ENCODE results near the gene CSMD2. TPM values are rescaled to one million over a fixed set of nuclear protein-coding genes. Genes with fewer than 3 reads are reported as not detected.

CSMD2 gene
- total RNA-seq, 5 donors from 2014 or later (not counting 1 experiment from before 2014, with no cell fraction given): 0.03 TPM; not detected in 4

- peaks cover 15 to 24% of the 10 kb centered on the region in 2 donors for H3K27me3 Mint-ChIP-seq
Measured at GRCh38 chr1:33872683-33873082, 292.3 kb downstream of the CSMD2 start.

GRCh38 chr1:33872275-33872674, 292.8 kb downstream of the CSMD2 start:
- Histone ChIP-seq H3K27me3 (replicated peaks in 1 of 2; ENCODE audit: control insufficient read depth in 2 of 2, extremely low read depth in 1 of 2, insufficient read depth in 2 of 2, low read length in 1 of 2) (no peaks in the 10 kb centered on the region), H3K9me3 (no peaks in the 10 kb centered on the region), H3K27ac (ENCODE audit: low read length) (no peak overlapping the region), H3K4me3 (ENCODE audit: control insufficient read depth in 1 of 2, extremely low read depth in 1 of 2, low read length in 1 of 2) (no peak overlapping the region), H3K36me3 (ENCODE audit: control insufficient read depth in 2 of 2, extremely low read depth in 1 of 2, insufficient read depth in 1 of 2, low read length in 1 of 2) (no peaks in the 10 kb centered on the region), H3K4me1 (ENCODE audit: control insufficient read depth in 1 of 2, extremely low read depth in 1 of 2, insufficient read depth in 2 of 2, low read length in 2 of 2) (no peaks in the 10 kb centered on the region)
- no peak for DNase-seq
- H3K4me3 Mint-ChIP-seq: no peak overlapping the region
- no peaks in the 10 kb centered on the region for H3K4me1 Mint-ChIP-seq
- no peak overlapping the region for H3K27ac Mint-ChIP-seq
- peaks cover 17 to 24% of the 10 kb centered on the region in 2 donors for H3K27me3 Mint-ChIP-seq
- CTCF ChIA-PET: no interaction called here
- H3K9me3 Mint-ChIP-seq: peaks cover 0 to 3% (median 0%) of the 10 kb centered on the region in 3 donors
- H3K36me3 Mint-ChIP-seq: no peaks in the 10 kb centered on the region
- ATAC-seq (replicated peaks in 1 of 4): no peak
- POLR2A ChIA-PET: no interaction called here

More at GRCh38 chr1:33872683-33873082, 292.3 kb downstream of the CSMD2 start:
- ChIA-PET CTCF (no interaction called here), POLR2A (no interaction called here)
- Histone ChIP-seq H3K9me3 (no peaks in the 10 kb centered on the region), H3K4me1 (ENCODE audit: control insufficient read depth in 1 of 2, extremely low read depth in 1 of 2, insufficient read depth in 2 of 2, low read length in 2 of 2) (no peaks in the 10 kb centered on the region), H3K27me3 (replicated peaks in 1 of 2; ENCODE audit: control insufficient read depth in 2 of 2, extremely low read depth in 1 of 2, insufficient read depth in 2 of 2, low read length in 1 of 2) (peaks cover 0 to under 1% of the 10 kb centered on the region in 2 experiments), H3K27ac (ENCODE audit: low read length) (no peak overlapping the region), H3K4me3 (ENCODE audit: control insufficient read depth in 1 of 2, extremely low read depth in 1 of 2, low read length in 1 of 2) (no peak overlapping the region), H3K36me3 (ENCODE audit: control insufficient read depth in 2 of 2, extremely low read depth in 1 of 2, insufficient read depth in 1 of 2, low read length in 1 of 2) (no peaks in the 10 kb centered on the region)
- ATAC-seq (replicated peaks in 1 of 4) (no peak), DNase-seq (no peak)
- WGBS (ENCODE audit: insufficient coverage): no CpG with 5 or more reads among the region's 2 CpGs
- Mint-ChIP-seq H3K9me3 (peaks cover 0 to 3% (median 0%) of the 10 kb centered on the region in 3 donors), H3K4me3 (no peak overlapping the region), H3K36me3 (no peaks in the 10 kb centered on the region), H3K27ac (no peak overlapping the region), H3K4me1 (no peaks in the 10 kb centered on the region)

GRCh38 chr1:33867684-33868083, 297.3 kb downstream of the CSMD2 start:
- DNase-seq: no peak
- no CpG with 5 or more reads among the region's 1 CpG for WGBS (ENCODE audit: insufficient coverage)
- H3K36me3 ChIP-seq (ENCODE audit: control insufficient read depth in 2 of 2, extremely low read depth in 1 of 2, insufficient read depth in 1 of 2, low read length in 1 of 2): no peaks in the 10 kb centered on the region
- no peak overlapping the region for H3K27ac ChIP-seq (ENCODE audit: low read length)
- no peak overlapping the region for H3K4me3 ChIP-seq (ENCODE audit: control insufficient read depth in 1 of 2, extremely low read depth in 1 of 2, low read length in 1 of 2)
- H3K4me1 ChIP-seq (ENCODE audit: control insufficient read depth in 1 of 2, extremely low read depth in 1 of 2, insufficient read depth in 2 of 2, low read length in 2 of 2): no peaks in the 10 kb centered on the region
- ChIA-PET CTCF (no interaction called here), POLR2A (no interaction called here)
- no peaks in the 10 kb centered on the region for H3K9me3 Mint-ChIP-seq
- no peak overlapping the region for H3K4me3 Mint-ChIP-seq
- peaks cover 22 to 23% of the 10 kb centered on the region in 2 donors for H3K27me3 Mint-ChIP-seq
- H3K9me3 ChIP-seq: no peaks in the 10 kb centered on the region
- no peak overlapping the region for H3K27ac Mint-ChIP-seq
- no peaks in the 10 kb centered on the region for H3K36me3 Mint-ChIP-seq
- H3K27me3 ChIP-seq (replicated peaks in 1 of 2; ENCODE audit: control insufficient read depth in 2 of 2, extremely low read depth in 1 of 2, insufficient read depth in 2 of 2, low read length in 1 of 2): peaks cover 0 to 4% of the 10 kb centered on the region in 2 experiments
- no peak for ATAC-seq (replicated peaks in 1 of 4)
- H3K4me1 Mint-ChIP-seq: no peaks in the 10 kb centered on the region

- CTCF ChIA-PET: no interaction called here
Measured at GRCh38 chr1:33866281-33866680, 298.7 kb downstream of the CSMD2 start.

GRCh38 chr1:33864460-33865389, 300.3 kb downstream of the CSMD2 start:
- H3K4me1 ChIP-seq (ENCODE audit: control insufficient read depth in 1 of 2, extremely low read depth in 1 of 2, insufficient read depth in 2 of 2, low read length in 2 of 2): no peaks in the 10 kb centered on the region
- CTCF ChIA-PET: no interaction called here
- H3K4me3 ChIP-seq (ENCODE audit: control insufficient read depth in 1 of 2, extremely low read depth in 1 of 2, low read length in 1 of 2): no peak overlapping the region
- Mint-ChIP-seq H3K4me1 (no peaks in the 10 kb centered on the region), H3K27ac (no peak overlapping the region), H3K9me3 (no peaks in the 10 kb centered on the region), H3K27me3 (peaks cover 22 to 33% of the 10 kb centered on the region in 2 donors), H3K36me3 (no peaks in the 10 kb centered on the region), H3K4me3 (no peak overlapping the region)
- DNase-seq (no peak), ATAC-seq (replicated peaks in 1 of 4) (no peak)
- POLR2A ChIA-PET: no interaction called here
- H3K27me3 ChIP-seq (replicated peaks in 1 of 2; ENCODE audit: control insufficient read depth in 2 of 2, extremely low read depth in 1 of 2, insufficient read depth in 2 of 2, low read length in 1 of 2): peaks cover 0 to 4% of the 10 kb centered on the region in 2 experiments
- no peaks in the 10 kb centered on the region for H3K9me3 ChIP-seq
- 62% methylated on average over 10 of the region's 14 CpGs for WGBS (ENCODE audit: insufficient coverage)
- no peaks in the 10 kb centered on the region for H3K36me3 ChIP-seq (ENCODE audit: control insufficient read depth in 2 of 2, extremely low read depth in 1 of 2, insufficient read depth in 1 of 2, low read length in 1 of 2)
- H3K27ac ChIP-seq (ENCODE audit: low read length): no peak overlapping the region

More at GRCh38 chr1:33866281-33866680, 298.7 kb downstream of the CSMD2 start:
- no peaks in the 10 kb centered on the region for H3K9me3 ChIP-seq
- ATAC-seq (replicated peaks in 1 of 4) (no peak), DNase-seq (no peak)
- Mint-ChIP-seq H3K4me3 (no peak overlapping the region), H3K9me3 (no peaks in the 10 kb centered on the region), H3K36me3 (no peaks in the 10 kb centered on the region), H3K4me1 (no peaks in the 10 kb centered on the region), H3K27ac (no peak overlapping the region), H3K27me3 (peaks cover 22 to 33% of the 10 kb centered on the region in 2 donors)
- no peaks in the 10 kb centered on the region for H3K4me1 ChIP-seq (ENCODE audit: control insufficient read depth in 1 of 2, extremely low read depth in 1 of 2, insufficient read depth in 2 of 2, low read length in 2 of 2)
- H3K27me3 ChIP-seq (replicated peaks in 1 of 2; ENCODE audit: control insufficient read depth in 2 of 2, extremely low read depth in 1 of 2, insufficient read depth in 2 of 2, low read length in 1 of 2): peaks cover 0 to 4% of the 10 kb centered on the region in 2 experiments
- whole genome bisulfite sequencing (ENCODE audit: insufficient coverage): 86% methylated on average over 4 of the region's 6 CpGs
- no peaks in the 10 kb centered on the region for H3K36me3 ChIP-seq (ENCODE audit: control insufficient read depth in 2 of 2, extremely low read depth in 1 of 2, insufficient read depth in 1 of 2, low read length in 1 of 2)
- no peak overlapping the region for H3K27ac ChIP-seq (ENCODE audit: low read length)
- POLR2A ChIA-PET: no interaction called here
- H3K4me3 ChIP-seq (ENCODE audit: control insufficient read depth in 1 of 2, extremely low read depth in 1 of 2, low read length in 1 of 2): no peak overlapping the region

DNA sequence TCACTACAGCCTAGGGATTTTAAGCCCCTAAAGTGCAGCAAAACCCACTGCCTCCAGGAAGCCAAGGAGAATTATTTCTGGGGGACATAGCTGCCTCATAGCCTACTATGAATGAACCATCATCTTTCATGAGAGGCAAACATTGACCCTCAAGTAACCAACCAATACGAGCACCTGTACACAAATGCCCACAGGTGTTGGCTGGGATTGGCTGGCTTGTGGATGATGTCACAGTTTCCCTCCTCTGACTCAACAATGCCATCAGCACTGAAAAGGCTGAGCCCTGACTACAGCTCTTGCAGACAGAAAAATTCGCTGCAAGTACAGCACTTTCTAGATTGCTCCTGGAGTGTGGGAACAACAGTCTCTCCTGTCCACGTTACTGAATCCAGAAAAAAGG, 301.3 kb downstream of the CSMD2 start, which contains the start of gene HMGB4:
Gene HMGB4 (plus strand): TSS at position 301 of the 400 bp plus-strand sequence. CDS start 113 bp downstream, outside the sequence.
- no peak for DNase-seq
- POLR2A ChIA-PET: no interaction called here
- CTCF ChIA-PET: no interaction called here

More for the DNA sequence above, 301.3 kb downstream of the CSMD2 start, which contains the start of gene HMGB4:
- ATAC-seq (replicated peaks in 1 of 4): no peak
- H3K27me3 Mint-ChIP-seq: peaks cover 22 to 34% of the 10 kb centered on the region in 2 donors
- H3K36me3 Mint-ChIP-seq: no peaks in the 10 kb centered on the region
- H3K9me3 Mint-ChIP-seq: no peaks in the 10 kb centered on the region
- Histone ChIP-seq H3K36me3 (ENCODE audit: control insufficient read depth in 2 of 2, extremely low read depth in 1 of 2, insufficient read depth in 1 of 2, low read length in 1 of 2) (no peaks in the 10 kb centered on the region), H3K4me1 (ENCODE audit: control insufficient read depth in 1 of 2, extremely low read depth in 1 of 2, insufficient read depth in 2 of 2, low read length in 2 of 2) (no peaks in the 10 kb centered on the region), H3K9me3 (no peaks in the 10 kb centered on the region), H3K4me3 (ENCODE audit: control insufficient read depth in 1 of 2, extremely low read depth in 1 of 2, low read length in 1 of 2) (no peak within 1 kb of the TSS), H3K27me3 (replicated peaks in 1 of 2; ENCODE audit: control insufficient read depth in 2 of 2, extremely low read depth in 1 of 2, insufficient read depth in 2 of 2, low read length in 1 of 2) (peaks cover 0 to 4% of the 10 kb centered on the region in 2 experiments), H3K27ac (ENCODE audit: low read length) (no peak within 1 kb of the TSS)
- no peak within 1 kb of the TSS for H3K4me3 Mint-ChIP-seq
- no peak within 1 kb of the TSS for H3K27ac Mint-ChIP-seq
- no peaks in the 10 kb centered on the region for H3K4me1 Mint-ChIP-seq
- WGBS (ENCODE audit: insufficient coverage): 46% methylated on average over 2 of the region's 3 CpGs
